Sigmoid colon (tissue), 7 donors: ENCODE results near the gene FMN2. TPM values are rescaled to one million over a fixed set of nuclear protein-coding genes. Genes with fewer than 3 reads are reported as not detected.

ENCODE experiments used
- DNase-seq: peaks from one replicate; pipeline ENCODE4 v3.0.0-alpha.2; 2019
- H3K27ac ChIP-seq, 4 donors: fragments of 200-600 bp; sonication (generic); one replicate each; pipeline ENCODE4 v1.5.1; 2016 to 2019; ENCODE audit warnings: mild to moderate bottlenecking in 1 of 4
- H3K27me3 ChIP-seq, 3 donors: fragments of 200-600 bp; sonication (generic); one replicate each; pipeline ENCODE4 v1.5.1; 2019; ENCODE audit warnings: mild to moderate bottlenecking in 1 of 3
- H3K36me3 ChIP-seq, 4 donors: fragments of 200-600 bp; sonication (generic); one replicate each; pipeline ENCODE4 v1.5.1; 2016 to 2019
- H3K4me1 ChIP-seq, 4 donors: fragments of 200-600 bp; sonication (generic); one replicate each; pipeline ENCODE4 v1.5.1; 2017 to 2019
- H3K4me3 ChIP-seq, 4 donors: fragments of 200-600 bp; sonication (generic); one replicate each; pipeline ENCODE4 v1.5.1; 2017 to 2019; ENCODE audit warnings: mild to moderate bottlenecking in 2 of 4, moderate library complexity in 1 of 4
- H3K9me3 ChIP-seq, 4 donors: fragments of 200-600 bp in 3 of 4; sonication (generic) in 3 of 4; one replicate each; pipeline versions ENCODE4 v1.5.1 to v1.6.1; 2013 to 2019
- CTCF ChIP-seq, 4 experiments: fragments of 450-650 bp in 3 of 4; fragments of 200-600 bp in 1 of 4; IDR thresholded peaks; one replicate each; pipeline ENCODE4 v1.5.1; 2016 to 2019; ENCODE audit warnings: antibody characterized with exemption in 4 of 4, mild to moderate bottlenecking in 3 of 4, moderate library complexity in 2 of 4
- EP300 ChIP-seq, 4 donors: sonication (generic); formaldehyde crosslinking; IDR thresholded peaks; one replicate each; pipeline ENCODE4 v1.6.1; 2017; ENCODE audit warnings: antibody characterized with exemption in 4 of 4
- POLR2A ChIP-seq, 2 donors: fragments of 450-650 bp; IDR thresholded peaks; one replicate each; pipeline ENCODE4 v1.6.1; 2016; ENCODE audit warnings: antibody characterized with exemption in 2 of 2, mild to moderate bottlenecking in 2 of 2, moderate library complexity in 2 of 2
- POLR2AphosphoS5 ChIP-seq, 4 donors: sonication (generic); formaldehyde crosslinking; IDR thresholded peaks; one replicate each; pipeline ENCODE4 v1.6.1; 2017; ENCODE audit warnings: antibody characterized with exemption in 4 of 4
- WGBS, 2 donors: extraction: QIAGEN DNeasy Blood & Tissue Kit; methylation state at CpG; one replicate each; pipeline ENCODE4 v1.1.7; 2013; 5-methylcytosine and 5-hydroxymethylcytosine counted together
- intact Hi-C: fragments of 100-400 bp; cut with DNase I; formaldehyde crosslinking; loops from one replicate; pipeline ENCODE4 v1.15.1; 2023
- polyA plus RNA-seq, 3 donors: library from polyadenylated mRNA; stranded (reverse); fragments of 200-250 nt; gene quantifications; one replicate each; pipeline ENCODE4 v1.2.3, GENCODE V29; 2013
- total RNA-seq, 4 donors: library from RNA; depleted of rRNA; stranded (reverse); fragments of >200 nt; gene quantifications; one replicate each; pipeline ENCODE4 v1.1.0, GENCODE V29; 2016
- donor health status: healthy with polysubstance abuse.
- donor health status: Bipolar disorder and iron deficiency.
- donor health status: healthy.

The FMN2 gene
- total and polyA plus RNA-seq, 7 donors = 1.5 to 16.9 (median 10.3) TPM

- no peak for DNase-seq
- no peak overlapping the region for H3K27ac ChIP-seq
- no peak for TF ChIP-seq POLR2AphosphoS5 (IDR thresholded peaks at IDR 0.05)
- TF ChIP-seq EP300 (IDR thresholded peaks at IDR 0.05) = no peak
- no peak for TF ChIP-seq POLR2A (IDR thresholded peaks at IDR 0.05)
- TF ChIP-seq CTCF (IDR thresholded peaks at IDR 0.05) = no peak
- peaks cover 0 to 39% (median 11%) of the 10 kb centered on the region in 4 donors for H3K4me1 ChIP-seq
- H3K27me3 ChIP-seq = no peaks in the 10 kb centered on the region
- H3K36me3 ChIP-seq = no peaks in the 10 kb centered on the region
- intact Hi-C loops = no loop called here
- H3K4me3 ChIP-seq = no peak overlapping the region
- no peaks in the 10 kb centered on the region for H3K9me3 ChIP-seq
- 77 to 85% methylated on average over 3 of the region's 3 CpGs for WGBS, 2 donors
Measured at GRCh38 chr1:240308096-240308495, 216.4 kb downstream of the FMN2 start.

GRCh38 chr1:240309769-240310168 is 218.1 kb downstream of the FMN2 start:
- Histone ChIP-seq H3K9me3 (no peaks in the 10 kb centered on the region), H3K27me3 (no peaks in the 10 kb centered on the region), H3K27ac (no peak overlapping the region), H3K36me3 (no peaks in the 10 kb centered on the region), H3K4me1 (peaks cover 0 to 53% (median 20%) of the 10 kb centered on the region in 4 donors), H3K4me3 (no peak overlapping the region)
- 56 to 72% methylated on average over 4 of the region's 4 CpGs for WGBS, 2 donors
- intact Hi-C loops = no loop called here
- TF ChIP-seq CTCF (IDR thresholded peaks at IDR 0.05) = no peak
- TF ChIP-seq EP300 (IDR thresholded peaks at IDR 0.05) = no peak
- TF ChIP-seq POLR2A (IDR thresholded peaks at IDR 0.05) = no peak
- TF ChIP-seq POLR2AphosphoS5 (IDR thresholded peaks at IDR 0.05) = no peak
- DNase-seq = no peak

- no peak for TF ChIP-seq CTCF (IDR thresholded peaks at IDR 0.05)
- TF ChIP-seq POLR2A (IDR thresholded peaks at IDR 0.05) = no peak
- no peak for TF ChIP-seq EP300 (IDR thresholded peaks at IDR 0.05)
- TF ChIP-seq POLR2AphosphoS5 (IDR thresholded peaks at IDR 0.05) = no peak
- H3K4me1 ChIP-seq = peaks cover 0 to 60% (median 26%) of the 10 kb centered on the region in 4 donors
- intact Hi-C loops = no loop called here
- no peaks in the 10 kb centered on the region for H3K9me3 ChIP-seq
- no peak overlapping the region for H3K27ac ChIP-seq
- H3K4me3 ChIP-seq = no peak overlapping the region
- no peaks in the 10 kb centered on the region for H3K36me3 ChIP-seq
- WGBS, 2 donors = 73 to 76% methylated on average over 1 of the region's 1 CpG
- H3K27me3 ChIP-seq = no peaks in the 10 kb centered on the region
- no peak for DNase-seq
Measured at GRCh38 chr1:240310226-240310925, 218.7 kb downstream of the FMN2 start.

- TF ChIP-seq CTCF (IDR thresholded peaks at IDR 0.05) (no peak), POLR2A (IDR thresholded peaks at IDR 0.05) (no peak), POLR2AphosphoS5 (IDR thresholded peaks at IDR 0.05) (no peak)
- WGBS, 2 donors = 51 to 67% methylated on average over 3 of the region's 3 CpGs
- intact Hi-C loops = no loop called here
Measured at GRCh38 chr1:240312872-240313271, 221.2 kb downstream of the FMN2 start.

More at GRCh38 chr1:240312872-240313271, 221.2 kb downstream of the FMN2 start:
- H3K27ac ChIP-seq = no peak overlapping the region
- no peak overlapping the region for H3K4me3 ChIP-seq
- H3K4me1 ChIP-seq = peaks cover 0 to 55% (median 28%) of the 10 kb centered on the region in 4 donors
- DNase-seq = no peak
- no peaks in the 10 kb centered on the region for H3K36me3 ChIP-seq
- no peaks in the 10 kb centered on the region for H3K9me3 ChIP-seq
- H3K27me3 ChIP-seq = no peaks in the 10 kb centered on the region
